Neural cell (in vitro differentiated cells): ENCODE results near the gene TOR1AIP1. TPM values are rescaled to one million over a fixed set of nuclear protein-coding genes. Genes with fewer than 3 reads are reported as not detected.

Source experiments
- H2AFZ ChIP-seq: fragments of 200-600, 300-800 bp; sonication (generic), shearing (Covaris generic); 2 replicates; pipeline ENCODE4 v1.6.0; 2014; ENCODE audit warnings: low read depth, mild to moderate bottlenecking, antibody characterized with exemption, low read length, moderate library complexity
- H3F3A ChIP-seq: fragments of 200-600 bp; shearing (Covaris generic); 2 replicates; pipeline ENCODE4 v1.6.1; 2016; ENCODE audit warnings: mild to moderate bottlenecking, moderate library complexity, mixed read lengths, antibody characterized with exemption, low read length; ENCODE audit not compliant: insufficient read depth, poor library complexity, severe bottlenecking
- H3K27ac ChIP-seq: fragments of 200-600, 300-800 bp; sonication (generic), shearing (Covaris generic); 2 replicates; pipeline ENCODE4 v1.5.1; 2014; ENCODE audit warnings: mild to moderate bottlenecking, low read length, moderate library complexity
- H3K27me3 ChIP-seq: fragments of 300-800, 200-600 bp; sonication (generic), shearing (Covaris generic); 2 replicates; pipeline ENCODE4 v1.6.0; 2014; ENCODE audit warnings: mild to moderate bottlenecking, low read depth, low read length, moderate library complexity; ENCODE audit not compliant: insufficient read depth
- H3K36me3 ChIP-seq: fragments of 300-800, 200-600 bp; sonication (generic), shearing (Covaris generic); 2 replicates; pipeline ENCODE4 v1.5.1; 2014; ENCODE audit warnings: mild to moderate bottlenecking, antibody characterized with exemption, low read length, moderate library complexity; ENCODE audit not compliant: insufficient read depth
- H3K4me2 ChIP-seq: fragments of 300-800, 200-600 bp; sonication (generic), shearing (Covaris generic); 2 replicates; pipeline ENCODE4 v1.6.0; 2014; ENCODE audit warnings: mild to moderate bottlenecking, low read length
- H3K4me3 ChIP-seq: fragments of 300-800, 200-600 bp; sonication (generic), shearing (Covaris generic); 2 replicates; pipeline ENCODE4 v1.5.1; 2014; ENCODE audit warnings: mild to moderate bottlenecking, low read length, moderate library complexity
- H3K79me2 ChIP-seq: fragments of 200-600 bp; shearing (Covaris generic); replicated peaks from 2 replicates; pipeline ENCODE4 v1.6.0; 2014; ENCODE audit warnings: mild to moderate bottlenecking, low read length, moderate library complexity; ENCODE audit not compliant: insufficient read depth
- H3K9ac ChIP-seq: fragments of 300-800, 200-600 bp; sonication (generic), shearing (Covaris generic); 2 replicates; pipeline ENCODE4 v1.6.1; 2016; ENCODE audit warnings: mild to moderate bottlenecking, low read length, mixed read lengths
- H3K9me2 ChIP-seq: fragments of 200-600 bp; shearing (Covaris generic); 2 replicates; pipeline ENCODE4 v1.6.1; 2016; ENCODE audit warnings: mild to moderate bottlenecking, low read length, mixed read lengths; ENCODE audit not compliant: insufficient read depth
- H3K9me3 ChIP-seq: fragments of 200-600, 300-800 bp; sonication (generic), shearing (Covaris generic); 2 replicates; pipeline ENCODE4 v1.6.1; 2016; ENCODE audit warnings: mild to moderate bottlenecking, mixed run types, low read length, moderate library complexity, mixed read lengths
- H4K20me1 ChIP-seq: fragments of 200-600 bp; shearing (Covaris generic); 2 replicates; pipeline ENCODE4 v1.6.1; 2016; ENCODE audit warnings: mild to moderate bottlenecking, mixed run types; ENCODE audit not compliant: insufficient read depth
- EP300 ChIP-seq: fragments of 450-650 bp; conservative IDR thresholded peaks from 2 replicates; pipeline ENCODE4 v1.6.1; 2014; ENCODE audit warnings: antibody characterized with exemption, mild to moderate bottlenecking, moderate library complexity; ENCODE audit not compliant: poor library complexity, severe bottlenecking
- EZH2 ChIP-seq: fragments of 200-600, 300-800 bp; shearing (Covaris generic), sonication (generic); IDR thresholded peaks from 2 replicates; pipeline ENCODE4 v1.6.1; 2014; ENCODE audit warnings: antibody characterized with exemption, low read length, borderline replicate concordance, mild to moderate bottlenecking; ENCODE audit not compliant: insufficient read depth, poor library complexity, severe bottlenecking
- MXI1 ChIP-seq: fragments of 450-650 bp; conservative IDR thresholded peaks from 2 replicates; pipeline ENCODE4 v1.6.1; 2014; ENCODE audit warnings: antibody characterized with exemption, mild to moderate bottlenecking; ENCODE audit not compliant: poor library complexity, severe bottlenecking
- POLR2AphosphoS5 ChIP-seq: IDR thresholded peaks from 2 replicates; pipeline ENCODE4 v1.6.1; 2012
- RAD21 ChIP-seq: fragments of 450-650 bp; conservative IDR thresholded peaks from 2 replicates; pipeline ENCODE4 v1.6.1; 2014; ENCODE audit warnings: antibody characterized with exemption, mild to moderate bottlenecking, moderate library complexity
- SMC3 ChIP-seq: fragments of 450-650 bp; conservative IDR thresholded peaks from 2 replicates; pipeline ENCODE4 v1.6.1; 2014; ENCODE audit warnings: antibody characterized with exemption, mild to moderate bottlenecking, moderate library complexity; ENCODE audit not compliant: poor library complexity
- TAF1 ChIP-seq: IDR thresholded peaks from 2 replicates; pipeline ENCODE4 v1.6.1; 2012; ENCODE audit warnings: low read depth
- polyA plus RNA-seq: library from polyadenylated mRNA; depleted of rRNA; stranded (reverse); fragments of >200 nt; gene quantifications from 2 replicates; pipeline ENCODE4 v1.2.3, GENCODE V29; 2014
- TF ChIP-seq, protein P1 (sequence below): IDR thresholded peaks from 2 replicates; pipeline ENCODE4 v1.6.1; 2012; ENCODE audit warnings: borderline replicate concordance
- TF ChIP-seq, protein P2 (sequence below): fragments of 450-650 bp; IDR thresholded peaks from 2 replicates; pipeline ENCODE4 v1.5.1; 2014; ENCODE audit warnings: antibody characterized with exemption, mild to moderate bottlenecking, moderate library complexity; ENCODE audit not compliant: poor library complexity, severe bottlenecking

The TOR1AIP1 gene
- polyA plus RNA-seq, 1 donor from 2014 or later = 10.4 TPM

DNA sequence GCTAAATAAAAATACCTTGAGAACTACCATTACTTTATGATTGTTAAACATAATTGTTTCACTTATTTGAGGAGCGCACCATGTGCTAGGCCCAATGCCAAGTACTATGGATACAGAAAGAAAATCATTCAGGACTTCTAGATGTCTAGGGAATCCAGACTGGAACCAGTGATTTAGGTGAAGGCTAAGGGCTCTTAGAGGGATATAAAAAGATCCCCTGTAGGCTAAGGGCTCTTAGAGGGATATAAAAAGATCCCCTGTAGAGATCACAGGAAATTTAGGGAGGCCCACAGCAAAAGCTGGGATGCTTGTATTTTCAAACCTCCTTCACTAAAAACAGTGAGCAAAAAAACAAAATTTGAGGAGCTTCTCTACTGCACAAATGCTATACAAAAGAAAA lies 11.2 kb upstream of the TOR1AIP1 start:
- Histone ChIP-seq H3K36me3 (peaks cover 4% of the 10 kb centered on the region), H3K4me2 (no peak overlapping the region), H3K9me2 (no peaks in the 10 kb centered on the region), H4K20me1 (no peaks in the 10 kb centered on the region), H3K9ac (no peak overlapping the region), H3K27ac (no peak overlapping the region), H3K27me3 (no peaks in the 10 kb centered on the region), H2AFZ (no peak overlapping the region), H3K9me3 (no peaks in the 10 kb centered on the region), H3K4me3 (no peak overlapping the region), H3F3A (no peaks in the 10 kb centered on the region), H3K79me2 (peaks cover 52% of the 10 kb centered on the region)
- no peak for TF ChIP-seq RAD21
- TF ChIP-seq TAF1 = no peak
- no peak for TF ChIP-seq MXI1
- TF ChIP-seq, protein P1, sequence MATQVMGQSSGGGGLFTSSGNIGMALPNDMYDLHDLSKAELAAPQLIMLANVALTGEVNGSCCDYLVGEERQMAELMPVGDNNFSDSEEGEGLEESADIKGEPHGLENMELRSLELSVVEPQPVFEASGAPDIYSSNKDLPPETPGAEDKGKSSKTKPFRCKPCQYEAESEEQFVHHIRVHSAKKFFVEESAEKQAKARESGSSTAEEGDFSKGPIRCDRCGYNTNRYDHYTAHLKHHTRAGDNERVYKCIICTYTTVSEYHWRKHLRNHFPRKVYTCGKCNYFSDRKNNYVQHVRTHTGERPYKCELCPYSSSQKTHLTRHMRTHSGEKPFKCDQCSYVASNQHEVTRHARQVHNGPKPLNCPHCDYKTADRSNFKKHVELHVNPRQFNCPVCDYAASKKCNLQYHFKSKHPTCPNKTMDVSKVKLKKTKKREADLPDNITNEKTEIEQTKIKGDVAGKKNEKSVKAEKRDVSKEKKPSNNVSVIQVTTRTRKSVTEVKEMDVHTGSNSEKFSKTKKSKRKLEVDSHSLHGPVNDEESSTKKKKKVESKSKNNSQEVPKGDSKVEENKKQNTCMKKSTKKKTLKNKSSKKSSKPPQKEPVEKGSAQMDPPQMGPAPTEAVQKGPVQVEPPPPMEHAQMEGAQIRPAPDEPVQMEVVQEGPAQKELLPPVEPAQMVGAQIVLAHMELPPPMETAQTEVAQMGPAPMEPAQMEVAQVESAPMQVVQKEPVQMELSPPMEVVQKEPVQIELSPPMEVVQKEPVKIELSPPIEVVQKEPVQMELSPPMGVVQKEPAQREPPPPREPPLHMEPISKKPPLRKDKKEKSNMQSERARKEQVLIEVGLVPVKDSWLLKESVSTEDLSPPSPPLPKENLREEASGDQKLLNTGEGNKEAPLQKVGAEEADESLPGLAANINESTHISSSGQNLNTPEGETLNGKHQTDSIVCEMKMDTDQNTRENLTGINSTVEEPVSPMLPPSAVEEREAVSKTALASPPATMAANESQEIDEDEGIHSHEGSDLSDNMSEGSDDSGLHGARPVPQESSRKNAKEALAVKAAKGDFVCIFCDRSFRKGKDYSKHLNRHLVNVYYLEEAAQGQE = no peak
- TF ChIP-seq, protein P2, sequence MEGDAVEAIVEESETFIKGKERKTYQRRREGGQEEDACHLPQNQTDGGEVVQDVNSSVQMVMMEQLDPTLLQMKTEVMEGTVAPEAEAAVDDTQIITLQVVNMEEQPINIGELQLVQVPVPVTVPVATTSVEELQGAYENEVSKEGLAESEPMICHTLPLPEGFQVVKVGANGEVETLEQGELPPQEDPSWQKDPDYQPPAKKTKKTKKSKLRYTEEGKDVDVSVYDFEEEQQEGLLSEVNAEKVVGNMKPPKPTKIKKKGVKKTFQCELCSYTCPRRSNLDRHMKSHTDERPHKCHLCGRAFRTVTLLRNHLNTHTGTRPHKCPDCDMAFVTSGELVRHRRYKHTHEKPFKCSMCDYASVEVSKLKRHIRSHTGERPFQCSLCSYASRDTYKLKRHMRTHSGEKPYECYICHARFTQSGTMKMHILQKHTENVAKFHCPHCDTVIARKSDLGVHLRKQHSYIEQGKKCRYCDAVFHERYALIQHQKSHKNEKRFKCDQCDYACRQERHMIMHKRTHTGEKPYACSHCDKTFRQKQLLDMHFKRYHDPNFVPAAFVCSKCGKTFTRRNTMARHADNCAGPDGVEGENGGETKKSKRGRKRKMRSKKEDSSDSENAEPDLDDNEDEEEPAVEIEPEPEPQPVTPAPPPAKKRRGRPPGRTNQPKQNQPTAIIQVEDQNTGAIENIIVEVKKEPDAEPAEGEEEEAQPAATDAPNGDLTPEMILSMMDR = no peak
- no peak for TF ChIP-seq SMC3
- no peak for TF ChIP-seq POLR2AphosphoS5

DNA sequence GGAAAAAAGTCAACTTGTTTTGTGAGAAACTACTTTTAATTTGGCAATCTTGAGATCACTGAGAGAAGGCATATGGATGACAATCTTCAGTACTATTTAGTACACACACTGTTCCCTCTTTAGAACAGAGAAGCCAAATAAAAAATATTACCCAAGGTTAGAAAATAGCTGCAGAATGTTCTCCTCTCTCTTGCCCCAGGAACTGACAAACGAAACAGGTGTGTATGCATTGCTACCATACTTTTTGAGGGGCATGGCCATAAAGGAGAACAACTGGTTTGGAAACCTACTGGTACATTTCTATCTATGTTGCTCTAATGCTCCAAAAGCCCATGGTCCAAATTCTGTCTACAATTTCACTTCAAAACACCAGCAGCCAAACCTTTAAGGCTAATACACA lies 10.1 kb upstream of the TOR1AIP1 start:
- Histone ChIP-seq H3K36me3 (peaks cover 4% of the 10 kb centered on the region), H3K9ac (no peak overlapping the region), H3K27me3 (no peaks in the 10 kb centered on the region), H4K20me1 (no peaks in the 10 kb centered on the region), H3K4me2 (no peak overlapping the region), H2AFZ (no peak overlapping the region), H3F3A (no peaks in the 10 kb centered on the region), H3K27ac (no peak overlapping the region), H3K9me2 (no peaks in the 10 kb centered on the region), H3K9me3 (no peaks in the 10 kb centered on the region), H3K79me2 (peaks cover 63% of the 10 kb centered on the region), H3K4me3 (no peak overlapping the region)
- TF ChIP-seq EZH2 (no peak), SMC3 (no peak), EP300 (no peak), POLR2AphosphoS5 (no peak), MXI1 (no peak), RAD21 (no peak), TAF1 (no peak)
- TF ChIP-seq, protein P1 = no peak
- TF ChIP-seq, protein P2 = no peak
